ENCODE results near the gene HLA-DRB1. TPM values are rescaled to one million over a fixed set of nuclear protein-coding genes. Genes with fewer than 3 reads are reported as not detected.
"Not testable (repeated sequence)": the region's sequence is repeated elsewhere in the genome, so short reads cannot be mapped to it uniquely, and the experiment has no call there.

Gene HLA-DRB1
- total RNA-seq, 2 experiments from 2014 or later = 111 to 132 TPM

DNA sequence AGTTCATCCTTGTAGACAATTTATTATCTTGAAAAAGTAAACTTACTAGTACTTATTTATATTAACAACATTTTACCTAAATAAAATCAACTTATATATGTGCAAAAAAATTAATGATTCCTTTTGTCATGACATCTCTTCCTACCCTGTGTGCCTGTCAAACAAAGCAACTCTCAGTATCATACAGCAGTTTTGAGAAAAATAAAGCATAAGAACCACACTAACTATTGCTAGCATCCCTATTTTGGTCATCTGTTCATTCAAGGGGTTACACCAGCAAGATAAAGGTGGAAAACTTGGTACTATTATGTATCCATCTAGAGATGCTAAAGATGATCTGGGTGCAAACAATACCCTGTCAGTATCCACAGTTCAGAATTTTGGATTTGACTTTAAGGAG lies 7.4 kb upstream of the HLA-DRB1 start:
- TF ChIP-seq, protein P1, sequence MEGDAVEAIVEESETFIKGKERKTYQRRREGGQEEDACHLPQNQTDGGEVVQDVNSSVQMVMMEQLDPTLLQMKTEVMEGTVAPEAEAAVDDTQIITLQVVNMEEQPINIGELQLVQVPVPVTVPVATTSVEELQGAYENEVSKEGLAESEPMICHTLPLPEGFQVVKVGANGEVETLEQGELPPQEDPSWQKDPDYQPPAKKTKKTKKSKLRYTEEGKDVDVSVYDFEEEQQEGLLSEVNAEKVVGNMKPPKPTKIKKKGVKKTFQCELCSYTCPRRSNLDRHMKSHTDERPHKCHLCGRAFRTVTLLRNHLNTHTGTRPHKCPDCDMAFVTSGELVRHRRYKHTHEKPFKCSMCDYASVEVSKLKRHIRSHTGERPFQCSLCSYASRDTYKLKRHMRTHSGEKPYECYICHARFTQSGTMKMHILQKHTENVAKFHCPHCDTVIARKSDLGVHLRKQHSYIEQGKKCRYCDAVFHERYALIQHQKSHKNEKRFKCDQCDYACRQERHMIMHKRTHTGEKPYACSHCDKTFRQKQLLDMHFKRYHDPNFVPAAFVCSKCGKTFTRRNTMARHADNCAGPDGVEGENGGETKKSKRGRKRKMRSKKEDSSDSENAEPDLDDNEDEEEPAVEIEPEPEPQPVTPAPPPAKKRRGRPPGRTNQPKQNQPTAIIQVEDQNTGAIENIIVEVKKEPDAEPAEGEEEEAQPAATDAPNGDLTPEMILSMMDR (conservative IDR thresholded peaks at IDR 0.05; ENCODE audit: low read length) = no peak
- TF ChIP-seq EZH2phosphoT487 (IDR thresholded peaks at IDR 0.05; ENCODE audit: borderline replicate concordance, low read depth, low read length) = no peak
- H4K20me1 ChIP-seq (ENCODE audit: insufficient read depth, low read length) = no peaks in the 10 kb centered on the region
- H3K4me3 ChIP-seq (ENCODE audit: low read depth, low read length, poor library complexity, severe bottlenecking) = no peak overlapping the region
- no peaks in the 10 kb centered on the region for H3K9me3 ChIP-seq (ENCODE audit: low read length)
- H2AFZ ChIP-seq (ENCODE audit: low read length) = no peak overlapping the region
- intact Hi-C loops (cut with micrococcal nuclease; ENCODE audit: unreplicated experiment) = no loop called here
- H3K36me3 ChIP-seq (ENCODE audit: insufficient read depth, low read length) = no peaks in the 10 kb centered on the region; the same call in 1 of the 2 replicates
- no peaks in the 10 kb centered on the region for H3K79me2 ChIP-seq (ENCODE audit: insufficient read depth, low read depth, low read length)
- ChIA-PET CTCF (ENCODE audit: unreplicated experiment) (no interaction called here), POLR2A (interaction anchor here (0.6 to 1.2 kb wide), 2 partner anchors 9 to 39 kb away, joined by 3 to 4 read pairs; no protein-coding TSS in a partner anchor)
- DNase-seq (ENCODE audit: low spot score) = no peak
- H3K9me2 ChIP-seq (ENCODE audit: insufficient read depth, low read length) = no peaks in the 10 kb centered on the region
- H3K27ac ChIP-seq (ENCODE audit: low read depth, low read length, poor library complexity, severe bottlenecking) = no peak overlapping the region
- H3K4me1 ChIP-seq (ENCODE audit: insufficient read depth, low read length, poor library complexity, severe bottlenecking) = peaks cover 4% of the 10 kb centered on the region
- H3K4me2 ChIP-seq (ENCODE audit: low read length) = no peak overlapping the region
- no TSS peak for BruUV-seq (replicated peaks)

DNA sequence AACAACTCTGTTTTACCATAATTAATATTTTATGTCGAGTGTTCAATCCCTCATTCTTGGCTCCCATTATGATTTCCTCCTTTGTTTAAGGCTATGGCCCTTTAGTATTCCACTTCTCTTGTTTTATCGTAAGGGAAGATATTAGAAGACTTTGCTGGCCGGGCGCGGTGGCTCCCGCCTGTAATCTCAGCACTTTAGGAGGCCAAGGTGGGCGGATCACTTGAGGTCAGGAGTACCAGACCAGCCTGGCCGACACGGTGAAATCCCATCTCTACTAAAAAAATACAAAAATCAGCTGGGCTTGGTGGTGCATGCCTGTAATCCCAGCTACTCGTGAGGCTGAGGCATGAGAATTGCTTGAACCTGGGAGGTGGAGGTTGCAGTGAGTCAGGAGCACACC lies 1.1 kb upstream of the HLA-DRB1 start:
- BruUV-seq (replicated peaks); H3K4me3 ChIP-seq (ENCODE audit: low read depth, low read length, poor library complexity, severe bottlenecking); CTCF ChIA-PET (ENCODE audit: unreplicated experiment); H3K27ac ChIP-seq (ENCODE audit: low read depth, low read length, poor library complexity, severe bottlenecking); DNase-seq (ENCODE audit: low spot score); H3K4me2 ChIP-seq (ENCODE audit: low read length); H3K9me3 ChIP-seq (ENCODE audit: low read length); H4K20me1 ChIP-seq (ENCODE audit: insufficient read depth, low read length); intact Hi-C loops (cut with micrococcal nuclease; ENCODE audit: unreplicated experiment); H2AFZ ChIP-seq (ENCODE audit: low read length); POLR2A ChIA-PET; H3K36me3 ChIP-seq (ENCODE audit: insufficient read depth, low read length); H3K9me2 ChIP-seq (ENCODE audit: insufficient read depth, low read length): not testable (repeated sequence)
- Histone ChIP-seq H3K4me1 (ENCODE audit: insufficient read depth, low read length, poor library complexity, severe bottlenecking) (peaks cover 13% of the 10 kb centered on the region), H3K79me2 (ENCODE audit: insufficient read depth, low read depth, low read length) (peaks cover 29% of the 10 kb centered on the region)

DNA sequence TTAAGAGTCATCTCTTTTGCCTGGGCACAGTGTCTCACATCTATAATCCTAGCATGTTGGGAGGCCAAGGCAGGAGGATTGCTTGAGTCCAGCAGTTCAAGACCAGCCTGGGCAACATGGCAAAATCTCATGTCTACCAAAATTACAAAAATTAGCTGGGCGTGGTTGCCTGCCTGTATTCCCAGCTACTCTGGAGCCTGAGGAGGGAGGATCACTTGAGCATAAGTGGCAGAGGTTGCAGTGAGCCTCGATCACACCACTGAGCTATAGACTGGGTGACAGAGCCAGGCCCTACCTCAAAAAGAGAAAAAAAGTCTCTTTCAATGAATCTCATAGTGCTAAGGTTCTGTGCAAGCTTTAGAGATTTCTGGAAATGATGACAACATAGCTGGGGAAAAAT lies 1.5 kb downstream of the HLA-DRB1 start:
- intact Hi-C loops (cut with micrococcal nuclease; ENCODE audit: unreplicated experiment) = loop anchor here (2.0 kb wide), 1 partner anchor 59 kb away; no protein-coding TSS in a partner anchor
- H3K4me1 ChIP-seq (ENCODE audit: insufficient read depth, low read length, poor library complexity, severe bottlenecking) = peaks cover 23% of the 10 kb centered on the region
- ChIA-PET POLR2A (interaction anchor here (0.7 to 1.5 kb wide), 4 partner anchors 9 to 149 kb away, joined by 3 to 4 read pairs (median 4); partner anchors contain the start of gene HLA-DRB5), CTCF (ENCODE audit: unreplicated experiment) (no interaction called here)
- no peaks in the 10 kb centered on the region for H3K9me2 ChIP-seq (ENCODE audit: insufficient read depth, low read length)
- H3K36me3 ChIP-seq (ENCODE audit: insufficient read depth, low read length) = no peaks in the 10 kb centered on the region; the same call in 1 of the 2 replicates
- H2AFZ ChIP-seq (ENCODE audit: low read length) = no peak overlapping the region
- H3K9me3 ChIP-seq (ENCODE audit: low read length) = no peaks in the 10 kb centered on the region
- TF ChIP-seq, protein P1 (conservative IDR thresholded peaks at IDR 0.05; ENCODE audit: low read length) = no peak
- TF ChIP-seq EZH2phosphoT487 (IDR thresholded peaks at IDR 0.05; ENCODE audit: borderline replicate concordance, low read depth, low read length) = no peak
- no peak for DNase-seq (ENCODE audit: low spot score)
- no peak overlapping the region for H3K27ac ChIP-seq (ENCODE audit: low read depth, low read length, poor library complexity, severe bottlenecking)
- BruUV-seq (replicated peaks) = no TSS peak
- peak overlapping the region; percentile 68 for H3K4me3 ChIP-seq (ENCODE audit: low read depth, low read length, poor library complexity, severe bottlenecking)
- no peaks in the 10 kb centered on the region for H4K20me1 ChIP-seq (ENCODE audit: insufficient read depth, low read length)
- H3K4me2 ChIP-seq (ENCODE audit: low read length) = peak overlapping the region; percentile 70
- peaks cover 35% of the 10 kb centered on the region for H3K79me2 ChIP-seq (ENCODE audit: insufficient read depth, low read depth, low read length)
